GM12864 (cell line): ENCODE measurements around the gene CDK13.

ENCODE experiments used
- DNase-seq: peaks from one replicate; pipeline ENCODE4 v3.0.0-alpha.2; 2011; ENCODE audit warnings: low read depth
- H3K4me3 ChIP-seq: 2 replicates; pipeline ENCODE4 v1.5.1; 2011; ENCODE audit warnings: mild to moderate bottlenecking, low read depth, low read length, control low read depth
- TF ChIP-seq, protein P1 (sequence below): IDR thresholded peaks from 2 replicates; pipeline ENCODE4 v1.5.1; 2011; ENCODE audit warnings: low read depth, mild to moderate bottlenecking, moderate library complexity, low read length, control low read depth, inconsistent platforms; ENCODE audit errors: missing control alignments

The CDK13 gene

DNA sequence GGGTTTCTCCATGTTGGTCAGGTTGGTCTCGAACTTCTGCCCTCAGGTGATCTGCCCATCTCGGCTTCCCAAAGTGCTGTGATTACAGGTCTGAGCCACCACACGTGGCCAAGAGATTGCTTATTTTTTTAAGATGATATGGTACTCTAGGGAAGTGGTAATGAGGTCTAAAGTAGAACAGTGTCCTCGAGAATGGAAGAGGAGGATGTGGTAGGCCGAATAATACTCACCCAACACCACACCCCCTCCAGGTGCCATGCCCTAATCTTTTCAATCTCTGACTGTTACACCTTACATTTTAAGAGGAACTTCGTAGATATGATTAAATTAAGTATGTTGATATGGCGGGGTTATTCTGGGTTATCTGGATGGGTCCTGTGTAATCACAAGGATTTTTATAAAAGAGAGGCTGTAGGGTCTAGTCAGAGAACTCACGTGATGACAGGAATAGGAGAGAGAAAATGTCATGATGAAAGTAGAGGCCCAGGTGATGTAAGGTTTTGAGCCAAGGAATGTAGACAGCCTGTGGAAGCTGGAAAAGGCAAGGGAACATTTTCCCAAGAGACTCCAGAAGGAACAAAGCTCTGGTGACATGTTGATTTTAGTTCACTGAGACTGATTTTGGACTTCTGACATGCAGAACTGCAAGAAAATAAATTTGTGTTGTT, 29.5 kb downstream of the CDK13 start:
- TF ChIP-seq, protein P1, sequence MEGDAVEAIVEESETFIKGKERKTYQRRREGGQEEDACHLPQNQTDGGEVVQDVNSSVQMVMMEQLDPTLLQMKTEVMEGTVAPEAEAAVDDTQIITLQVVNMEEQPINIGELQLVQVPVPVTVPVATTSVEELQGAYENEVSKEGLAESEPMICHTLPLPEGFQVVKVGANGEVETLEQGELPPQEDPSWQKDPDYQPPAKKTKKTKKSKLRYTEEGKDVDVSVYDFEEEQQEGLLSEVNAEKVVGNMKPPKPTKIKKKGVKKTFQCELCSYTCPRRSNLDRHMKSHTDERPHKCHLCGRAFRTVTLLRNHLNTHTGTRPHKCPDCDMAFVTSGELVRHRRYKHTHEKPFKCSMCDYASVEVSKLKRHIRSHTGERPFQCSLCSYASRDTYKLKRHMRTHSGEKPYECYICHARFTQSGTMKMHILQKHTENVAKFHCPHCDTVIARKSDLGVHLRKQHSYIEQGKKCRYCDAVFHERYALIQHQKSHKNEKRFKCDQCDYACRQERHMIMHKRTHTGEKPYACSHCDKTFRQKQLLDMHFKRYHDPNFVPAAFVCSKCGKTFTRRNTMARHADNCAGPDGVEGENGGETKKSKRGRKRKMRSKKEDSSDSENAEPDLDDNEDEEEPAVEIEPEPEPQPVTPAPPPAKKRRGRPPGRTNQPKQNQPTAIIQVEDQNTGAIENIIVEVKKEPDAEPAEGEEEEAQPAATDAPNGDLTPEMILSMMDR: no peak
- no peak overlapping the region for H3K4me3 ChIP-seq
- no peak for DNase-seq

DNA sequence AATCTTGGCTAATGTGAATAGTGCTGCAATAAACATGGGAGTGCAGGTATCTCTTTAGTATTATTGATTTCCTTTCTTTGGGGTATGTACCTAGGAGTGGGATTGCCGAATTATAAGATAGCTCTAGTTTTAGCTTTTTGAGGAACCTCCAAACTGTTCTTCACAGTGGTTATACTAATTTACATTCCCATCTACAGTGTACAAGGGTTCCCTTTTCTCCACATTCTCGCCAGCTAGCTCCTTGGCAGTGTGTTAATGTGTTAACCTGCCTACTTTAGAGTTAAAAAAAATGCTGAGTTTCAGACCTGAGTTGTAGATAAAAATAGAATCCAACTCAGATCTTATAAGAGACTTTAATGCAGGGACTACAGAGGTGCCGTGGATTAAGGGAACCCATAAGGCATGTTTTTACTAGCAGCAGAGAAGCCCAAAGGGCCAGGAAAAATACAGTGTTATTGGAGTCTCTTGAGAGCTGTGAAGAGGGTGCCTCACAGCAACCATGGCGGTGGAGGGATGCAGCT, 35.4 kb downstream of the CDK13 start:
- no peak for DNase-seq
- TF ChIP-seq, protein P1: no peak
- H3K4me3 ChIP-seq: no peak overlapping the region

DNA sequence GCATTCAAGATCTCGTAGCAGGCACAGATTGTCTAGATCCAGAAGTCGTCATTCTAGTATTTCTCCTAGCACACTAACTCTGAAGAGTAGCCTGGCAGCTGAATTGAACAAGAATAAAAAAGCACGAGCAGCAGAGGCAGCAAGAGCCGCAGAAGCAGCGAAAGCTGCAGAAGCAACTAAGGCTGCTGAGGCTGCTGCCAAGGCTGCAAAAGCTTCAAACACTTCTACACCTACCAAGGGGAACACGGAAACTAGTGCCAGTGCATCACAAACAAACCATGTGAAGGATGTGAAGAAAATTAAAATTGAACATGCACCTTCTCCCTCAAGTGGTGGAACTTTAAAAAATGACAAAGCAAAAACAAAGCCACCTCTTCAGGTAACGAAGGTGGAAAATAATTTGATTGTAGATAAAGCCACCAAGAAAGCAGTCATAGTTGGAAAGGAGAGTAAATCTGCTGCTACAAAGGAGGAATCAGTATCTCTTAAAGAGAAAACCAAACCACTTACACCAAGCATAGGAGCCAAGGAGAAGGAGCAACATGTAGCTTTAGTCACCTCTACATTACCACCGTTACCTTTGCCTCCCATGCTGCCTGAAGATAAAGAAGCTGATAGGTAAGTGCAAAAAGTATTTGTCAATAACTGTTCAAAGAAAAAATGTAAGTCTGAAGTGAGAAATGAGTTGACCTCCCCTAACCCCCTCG, 37.7 kb downstream of the CDK13 start:
- TF ChIP-seq, protein P1: no peak
- no peak overlapping the region for H3K4me3 ChIP-seq
- no peak for DNase-seq

DNA sequence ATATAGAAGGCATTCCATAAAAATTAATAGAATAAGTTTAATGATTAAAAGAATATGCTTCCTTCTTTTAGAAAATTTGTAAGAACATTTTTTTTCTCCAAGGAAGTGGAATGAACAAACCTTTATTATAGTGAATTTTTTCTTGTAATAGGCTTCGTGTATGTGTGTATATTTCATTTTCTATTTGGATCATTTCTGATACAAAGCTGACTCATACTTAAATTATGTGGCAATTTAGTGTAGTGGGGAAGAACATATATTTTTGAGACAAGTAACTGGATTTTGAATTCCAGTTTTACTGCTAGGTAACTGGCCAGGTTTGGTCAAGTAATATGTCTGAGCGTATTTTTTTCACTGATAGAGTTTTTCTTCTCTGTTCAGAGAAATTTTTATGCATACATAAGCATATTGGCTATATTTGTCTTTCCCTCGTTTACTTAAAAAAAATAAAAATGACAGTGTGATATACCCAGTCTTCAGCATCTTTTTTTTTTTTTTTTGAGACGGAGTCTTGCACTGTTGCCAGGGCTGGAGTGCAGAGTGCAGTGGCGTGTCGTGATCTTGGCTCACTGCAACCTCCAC, 50.8 kb downstream of the CDK13 start:
- DNase-seq: no peak
- TF ChIP-seq, protein P1: no peak
- no peak overlapping the region for H3K4me3 ChIP-seq

DNA sequence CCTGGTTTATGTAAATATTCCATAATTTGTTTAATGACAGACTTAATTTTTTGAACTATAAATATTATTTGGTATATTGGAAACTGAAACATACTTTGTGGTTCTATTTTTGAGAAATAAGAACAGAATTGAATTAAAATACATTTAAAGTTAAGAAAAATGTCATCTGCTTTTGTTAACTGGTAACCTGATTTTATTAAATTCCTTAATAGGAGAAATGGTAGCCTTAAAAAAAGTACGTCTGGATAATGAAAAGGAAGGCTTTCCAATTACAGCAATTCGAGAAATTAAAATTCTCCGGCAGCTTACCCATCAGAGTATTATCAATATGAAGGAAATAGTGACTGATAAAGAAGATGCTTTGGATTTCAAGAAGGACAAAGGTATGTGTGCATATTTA, 51.6 kb downstream of the CDK13 start:
- H3K4me3 ChIP-seq: no peak overlapping the region
- TF ChIP-seq, protein P1: no peak
- DNase-seq: no peak

DNA sequence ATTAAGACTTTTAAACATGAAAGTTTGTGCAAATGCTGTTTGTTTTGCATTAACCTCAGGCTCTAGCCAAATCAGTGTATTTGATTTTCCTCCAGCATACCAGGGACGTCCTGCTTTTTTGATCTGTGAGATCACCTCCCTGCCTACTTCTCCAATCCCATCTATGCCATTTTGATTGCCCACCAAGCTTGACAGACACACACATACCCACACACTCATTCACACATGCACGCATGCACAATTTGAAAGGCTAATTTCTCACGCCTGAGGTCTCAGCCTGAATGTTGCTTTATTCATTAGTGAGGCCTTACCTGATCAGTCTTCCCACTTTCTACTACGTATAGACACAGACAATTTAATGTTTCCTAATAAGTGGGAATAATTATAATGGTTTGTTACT, 53.5 kb downstream of the CDK13 start:
- no peak for DNase-seq
- H3K4me3 ChIP-seq: no peak overlapping the region
- TF ChIP-seq, protein P1: no peak
